Middle frontal gyrus (tissue), 1 donor: ENCODE data around the gene TAF11L2.
"Not testable (repeated sequence)": the region's sequence is repeated elsewhere in the genome, so short reads cannot be mapped to it uniquely, and the experiment has no call there.

Experiments
- DNase-seq: peaks from one replicate; pipeline ENCODE4 v3.0.0-alpha.2; 2015; ENCODE audit warnings: low spot score; ENCODE audit errors: extremely low spot score

Gene TAF11L2

GRCh38 chr5:17524935-17525334 lies 26.9 kb downstream of the TAF11L2 start, which contains the start of gene TAF11L5:
TSS of gene TAF11L5 (plus strand) at chr5:17525235.
- DNase-seq = not testable (repeated sequence)

GRCh38 chr5:17526504-17526903 lies 28.5 kb downstream of the TAF11L2 start:
- DNase-seq = not testable (repeated sequence)

- DNase-seq = not testable (repeated sequence)
Measured at GRCh38 chr5:17528369-17528768, 30.3 kb downstream of the TAF11L2 start, which contains the start of gene TAF11L6. TSS of gene TAF11L6 (plus strand) at chr5:17528669.
